GM21515 (cell line): ENCODE results near the gene MAP2K7.
"Not testable (repeated sequence)": the region's sequence is repeated elsewhere in the genome, so short reads cannot be mapped to it uniquely, and the experiment has no call there.

Experiments used
- ATAC-seq: cut with Tn5 transposase; IDR thresholded peaks from one replicate; pipeline ENCODE4 v1.9.1; 2021; ENCODE audit not compliant: unreplicated experiment

MAP2K7 gene

DNA sequence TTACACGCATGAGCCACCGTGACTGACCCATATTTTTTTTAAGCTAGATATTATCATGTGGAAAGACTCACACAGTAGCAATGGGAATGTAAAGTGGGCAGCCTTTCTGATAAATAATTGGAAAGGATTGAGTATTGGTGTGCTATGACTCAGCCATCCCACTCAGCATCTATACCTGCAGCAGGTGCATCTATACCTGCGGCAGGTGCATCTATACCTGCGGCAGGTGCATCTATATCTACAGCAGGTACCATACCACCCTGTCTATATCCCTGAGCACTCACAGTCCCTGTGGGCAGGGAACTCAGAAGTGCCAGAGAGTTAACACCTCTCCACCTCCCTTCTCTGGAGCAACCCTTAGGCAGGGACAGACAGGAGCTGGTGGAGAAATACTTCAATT, 20.6 kb upstream of the MAP2K7 start:
- no peak for ATAC-seq

DNA sequence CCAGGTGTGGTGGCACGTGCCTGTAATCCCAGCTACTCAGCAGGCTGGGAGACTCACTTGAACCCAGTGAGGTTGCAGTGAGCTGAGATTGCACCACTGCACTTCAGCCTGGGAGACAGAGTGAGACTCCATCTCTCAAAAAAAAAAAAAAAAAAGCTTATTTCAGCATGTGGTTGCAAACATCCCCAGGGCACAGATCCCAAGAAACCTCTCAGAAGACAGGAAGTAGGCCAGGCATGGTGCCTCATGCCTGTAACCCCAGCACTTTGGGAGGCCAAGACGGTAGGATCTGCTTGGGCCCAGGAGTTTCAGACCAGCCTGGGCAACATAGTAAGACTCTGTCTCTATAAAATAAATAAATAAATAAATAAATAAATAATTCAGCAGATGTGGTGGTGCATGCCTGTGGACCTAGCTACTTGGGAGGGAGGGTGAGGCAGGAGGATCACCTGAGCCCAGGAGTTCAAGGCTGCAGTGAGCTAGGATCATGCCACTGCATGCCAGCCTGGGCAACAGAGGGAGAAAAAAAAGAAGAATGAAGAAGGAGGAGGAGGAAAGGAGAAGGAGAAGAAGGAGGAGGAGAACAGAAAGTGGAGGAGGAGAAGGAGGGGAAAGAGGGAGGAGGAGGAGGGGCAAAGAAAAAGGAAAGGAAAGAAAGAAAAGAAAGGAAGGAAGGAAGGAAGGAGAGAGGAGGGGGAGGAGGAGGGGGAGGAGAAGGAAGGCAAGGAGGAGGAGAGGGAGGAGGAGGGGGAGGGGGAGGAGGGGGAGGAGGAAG, 19.7 kb upstream of the MAP2K7 start:
- ATAC-seq: no peak

DNA sequence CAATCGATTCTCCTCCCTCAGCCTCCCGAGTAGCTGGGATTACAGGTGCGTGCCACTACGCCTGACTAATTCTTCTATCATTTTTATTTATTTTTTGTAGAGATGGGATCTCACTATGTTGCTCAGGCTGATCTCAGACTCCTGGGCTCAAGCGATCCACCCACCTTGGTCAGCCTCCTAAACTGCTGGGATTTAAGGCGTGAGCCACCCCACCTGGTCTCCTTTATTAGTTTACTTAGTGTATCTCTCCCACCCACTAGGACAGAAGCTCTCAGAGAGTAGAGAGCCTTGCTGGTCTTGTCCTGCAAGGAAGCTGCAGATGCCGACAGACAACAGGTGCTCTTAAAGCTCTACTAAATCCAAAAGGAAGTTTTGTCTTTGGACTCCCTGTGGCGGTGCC, 17.9 kb upstream of the MAP2K7 start:
- ATAC-seq: no peak

DNA sequence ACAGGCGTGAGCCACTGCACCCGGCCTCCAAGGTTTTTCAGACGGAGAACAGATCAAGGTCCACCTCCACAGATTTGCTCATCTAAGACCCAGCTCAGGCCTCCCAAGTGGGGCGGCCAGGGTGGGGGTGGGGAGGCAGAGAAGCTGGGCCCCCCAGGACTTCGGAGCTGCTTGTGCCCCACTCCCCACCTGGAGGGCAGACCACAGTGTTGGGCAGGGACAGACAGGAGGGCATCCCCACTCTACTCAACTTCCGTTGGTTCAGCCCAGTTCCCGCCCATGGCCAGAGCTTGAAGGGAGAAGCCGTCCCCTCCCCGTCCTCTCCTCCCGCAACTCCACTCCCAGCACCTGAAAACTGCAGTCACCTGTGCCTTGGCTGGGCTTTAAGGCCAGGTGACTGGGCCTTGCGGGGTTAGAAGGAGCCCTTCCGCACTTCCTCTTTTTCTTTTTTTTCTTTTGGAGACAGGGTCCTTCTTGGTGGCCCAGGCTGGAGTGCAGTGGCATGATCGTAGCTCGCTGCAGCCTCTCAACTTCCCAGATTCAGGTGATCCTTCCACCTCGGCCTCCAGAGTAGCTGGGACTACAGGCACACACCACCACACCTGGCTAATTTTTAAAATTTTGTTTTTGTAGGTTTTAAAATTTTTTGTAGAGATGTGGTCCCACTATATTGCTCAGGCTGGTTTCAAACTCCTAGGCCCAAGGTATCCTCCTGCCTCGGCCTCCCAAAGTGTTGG, 16.1 kb upstream of the MAP2K7 start:
- no peak for ATAC-seq

DNA sequence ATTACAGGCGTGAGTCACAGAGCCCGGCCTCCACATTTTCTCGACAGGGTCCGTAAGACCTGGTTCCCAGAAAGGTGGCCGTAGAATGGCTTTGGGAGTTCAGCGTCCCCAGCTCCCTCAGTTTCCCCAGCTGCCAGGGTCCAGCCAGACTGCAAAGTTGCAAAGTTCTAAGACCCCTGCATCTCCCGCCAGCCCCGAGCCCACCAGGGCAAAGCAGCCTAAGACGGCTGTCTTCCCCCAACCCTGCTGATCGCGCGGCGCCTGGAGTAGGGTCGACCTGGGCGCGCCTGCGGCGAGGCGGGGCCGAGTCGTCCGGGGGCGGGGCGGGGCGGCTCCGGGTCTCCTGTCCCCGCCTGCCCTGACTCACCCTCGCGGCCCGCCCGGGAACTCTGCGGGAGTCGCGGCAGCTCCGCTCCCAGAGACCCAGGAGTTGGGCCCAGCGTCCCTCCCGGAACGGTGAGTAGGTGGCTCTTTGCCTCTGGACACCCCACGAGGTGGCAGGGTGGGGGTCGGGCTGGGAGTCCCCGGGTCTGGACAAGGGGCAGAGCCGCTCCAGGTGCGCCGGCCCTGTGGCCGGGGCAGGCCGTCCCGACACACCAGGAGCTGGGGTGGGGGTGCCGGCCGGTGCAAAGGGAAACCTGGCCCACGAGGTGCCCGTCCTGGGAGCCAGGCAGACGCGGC, 15.4 kb upstream of the MAP2K7 start, which contains the start of gene LRRC8E:
TSS of gene LRRC8E (plus strand) at position 366 of the 681 bp plus-strand sequence. CDS start 7,094 bp downstream, outside the sequence.
- no peak for ATAC-seq

DNA sequence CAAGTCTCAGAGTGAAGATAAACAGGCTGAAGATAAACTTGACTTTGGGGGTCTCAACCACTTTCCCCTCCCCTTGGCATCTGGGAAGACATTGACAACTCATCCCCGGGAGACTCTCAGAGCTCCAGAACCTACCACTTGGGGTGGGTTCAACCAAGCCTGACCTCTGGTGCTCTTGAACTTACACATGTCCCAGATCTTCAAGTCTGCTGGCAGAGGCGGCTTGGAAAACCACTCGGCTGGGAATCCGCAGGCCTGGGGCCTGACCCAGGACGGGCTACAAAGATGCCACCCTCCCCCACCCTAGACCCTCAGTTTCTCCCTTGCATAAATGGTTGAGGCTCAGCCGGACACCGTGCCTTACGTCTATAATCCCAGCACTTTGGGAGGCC, 14.9 kb upstream of the MAP2K7 start:
- no peak for ATAC-seq

DNA sequence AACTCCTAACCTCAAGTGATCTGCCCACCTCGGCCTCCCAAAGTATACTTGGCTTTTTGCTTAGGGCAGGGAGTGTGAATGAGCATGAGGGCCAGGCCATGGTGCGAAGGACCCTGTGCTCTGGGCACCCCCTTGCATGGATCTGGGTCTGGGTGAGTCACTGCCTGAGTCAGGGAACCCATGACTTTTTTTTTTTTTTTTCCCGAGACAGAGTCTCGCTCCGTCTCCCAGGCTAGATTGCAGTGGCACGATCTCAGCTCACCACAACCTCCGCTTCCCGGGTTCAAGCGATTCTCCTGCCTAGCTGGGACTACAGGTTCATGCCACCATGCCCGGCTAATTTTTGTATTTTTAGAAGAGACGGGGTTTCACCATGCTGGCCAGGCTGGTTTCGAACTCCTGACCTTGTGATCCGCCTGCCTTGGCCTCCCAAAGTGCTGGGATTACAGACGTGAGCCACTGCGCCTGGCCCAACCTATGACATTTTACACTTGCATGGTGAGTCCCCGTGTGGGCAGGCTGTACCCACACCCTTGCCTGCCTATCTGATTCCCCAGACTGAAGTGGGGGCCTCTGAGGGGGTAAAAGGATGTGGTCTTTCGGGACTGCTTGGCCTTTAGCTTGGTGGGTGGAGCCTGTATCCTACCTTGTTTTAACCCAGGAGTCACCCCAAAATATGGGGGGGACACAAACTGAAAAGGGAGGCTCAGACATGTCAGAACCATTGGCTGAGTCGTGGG, 10.1 kb upstream of the MAP2K7 start:
- ATAC-seq: not testable (repeated sequence)

DNA sequence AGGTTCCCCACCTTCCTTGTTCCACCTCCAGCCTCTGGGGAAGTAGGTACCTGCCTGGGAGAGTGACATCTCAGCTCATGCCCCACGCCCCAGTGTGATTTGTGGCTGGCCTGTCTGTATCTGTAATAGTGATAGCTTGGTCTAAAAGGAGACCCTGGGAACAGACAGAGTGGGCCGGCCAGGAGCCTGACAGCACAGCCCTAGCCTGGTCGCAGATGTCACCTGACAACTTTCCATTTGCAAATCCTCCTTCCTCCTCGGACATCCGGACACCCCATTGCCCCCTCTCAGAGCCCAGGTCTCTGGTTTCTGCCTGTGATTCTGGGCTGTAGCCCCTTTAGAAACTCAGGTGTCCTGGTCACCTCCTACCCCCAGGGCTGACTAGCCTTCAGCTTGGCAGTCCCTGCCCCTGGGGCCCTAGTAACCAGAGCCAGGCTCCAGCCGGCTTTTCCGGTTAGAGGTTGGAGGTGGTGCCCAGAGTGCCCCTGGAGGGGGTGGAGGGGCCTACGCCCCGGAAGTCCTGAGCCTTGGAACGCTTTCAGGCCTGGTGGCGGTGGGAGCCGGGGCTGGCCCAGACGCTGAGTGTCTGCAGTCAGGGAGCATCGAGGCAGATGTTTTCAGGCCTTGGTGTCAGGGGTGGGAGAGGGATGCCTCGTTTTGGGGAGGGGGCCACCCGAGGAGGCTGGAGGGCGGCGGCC, 8.9 kb upstream of the MAP2K7 start:
- no peak for ATAC-seq

DNA sequence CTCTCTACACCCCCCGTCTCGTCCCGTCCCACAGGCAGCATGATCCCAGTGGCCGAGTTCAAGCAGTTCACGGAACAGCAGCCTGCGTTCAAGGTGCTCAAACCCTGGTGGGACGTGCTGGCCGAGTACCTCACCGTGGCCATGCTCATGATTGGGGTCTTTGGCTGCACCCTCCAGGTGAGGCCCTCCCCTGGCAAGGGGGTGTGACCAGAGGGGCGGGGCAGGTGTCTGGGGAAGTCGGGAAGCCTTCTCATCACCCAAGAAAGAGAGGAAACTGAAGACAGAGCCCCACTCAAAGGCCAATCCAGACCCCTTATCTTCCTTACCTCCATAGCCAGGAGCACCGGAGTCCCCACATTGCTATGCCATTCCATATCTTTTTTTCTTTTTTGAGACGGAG, 8.1 kb upstream of the MAP2K7 start:
- no peak for ATAC-seq

DNA sequence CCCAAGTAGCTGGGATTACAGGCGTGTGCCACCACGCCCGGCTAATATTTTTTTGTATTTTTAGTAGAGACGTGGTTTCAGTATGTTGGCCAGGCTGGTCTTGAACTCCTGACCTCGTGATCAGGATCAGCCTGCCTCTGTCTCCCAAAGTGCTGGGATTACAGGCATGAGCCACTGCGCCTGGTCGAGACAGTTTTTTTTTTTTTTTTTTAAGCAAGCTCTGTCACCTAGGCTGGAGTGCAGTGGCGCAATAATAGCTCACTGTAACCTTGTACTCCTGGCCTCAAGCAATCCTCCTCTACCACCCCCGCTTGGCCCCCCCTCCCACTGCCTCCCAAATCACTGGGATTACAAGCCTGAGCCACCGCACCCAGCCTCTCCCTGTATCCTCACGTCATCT, 6.4 kb upstream of the MAP2K7 start:
- no peak for ATAC-seq

DNA sequence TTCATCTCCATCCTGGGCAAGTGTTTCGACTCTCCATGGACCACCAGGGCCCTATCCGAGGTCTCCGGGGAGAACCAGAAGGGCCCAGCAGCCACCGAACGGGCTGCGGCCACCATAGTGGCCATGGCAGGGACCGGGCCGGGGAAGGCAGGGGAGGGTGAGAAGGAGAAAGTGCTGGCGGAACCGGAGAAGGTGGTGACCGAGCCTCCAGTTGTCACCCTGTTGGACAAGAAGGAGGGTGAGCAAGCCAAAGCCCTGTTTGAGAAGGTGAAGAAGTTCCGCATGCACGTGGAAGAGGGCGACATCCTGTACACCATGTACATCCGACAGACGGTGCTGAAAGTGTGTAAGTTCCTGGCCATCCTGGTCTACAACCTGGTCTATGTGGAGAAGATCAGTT, 4.7 kb upstream of the MAP2K7 start:
- no peak for ATAC-seq

DNA sequence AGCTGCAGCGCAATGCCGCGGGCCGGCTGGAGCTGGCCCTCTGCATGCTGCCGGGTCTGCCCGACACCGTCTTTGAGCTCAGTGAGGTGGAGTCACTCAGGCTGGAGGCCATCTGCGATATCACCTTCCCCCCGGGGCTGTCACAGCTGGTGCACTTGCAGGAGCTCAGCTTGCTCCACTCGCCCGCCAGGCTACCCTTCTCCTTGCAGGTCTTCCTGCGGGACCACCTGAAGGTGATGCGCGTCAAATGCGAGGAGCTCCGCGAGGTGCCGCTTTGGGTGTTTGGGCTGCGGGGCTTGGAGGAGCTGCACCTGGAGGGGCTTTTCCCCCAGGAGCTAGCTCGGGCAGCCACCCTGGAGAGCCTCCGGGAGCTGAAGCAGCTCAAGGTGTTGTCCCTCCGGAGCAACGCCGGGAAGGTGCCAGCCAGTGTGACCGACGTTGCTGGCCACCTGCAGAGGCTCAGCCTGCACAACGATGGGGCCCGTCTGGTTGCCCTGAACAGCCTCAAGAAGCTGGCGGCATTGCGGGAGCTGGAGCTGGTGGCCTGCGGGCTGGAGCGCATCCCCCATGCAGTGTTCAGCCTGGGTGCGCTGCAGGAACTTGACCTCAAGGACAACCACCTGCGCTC, 3.8 kb upstream of the MAP2K7 start:
- ATAC-seq: no peak

DNA sequence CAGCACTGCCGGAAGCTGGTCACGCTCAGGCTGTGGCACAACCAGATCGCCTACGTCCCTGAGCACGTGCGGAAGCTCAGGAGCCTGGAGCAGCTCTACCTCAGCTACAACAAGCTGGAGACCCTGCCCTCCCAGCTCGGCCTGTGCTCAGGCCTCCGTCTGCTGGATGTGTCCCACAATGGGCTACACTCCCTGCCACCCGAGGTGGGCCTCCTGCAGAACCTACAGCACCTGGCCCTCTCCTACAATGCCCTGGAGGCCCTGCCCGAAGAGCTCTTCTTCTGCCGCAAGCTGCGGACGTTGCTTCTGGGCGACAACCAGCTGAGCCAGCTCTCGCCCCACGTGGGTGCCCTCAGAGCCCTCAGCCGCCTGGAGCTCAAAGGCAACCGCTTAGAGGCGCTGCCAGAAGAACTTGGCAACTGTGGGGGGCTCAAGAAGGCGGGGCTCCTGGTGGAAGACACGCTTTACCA, 3.2 kb upstream of the MAP2K7 start:
- no peak for ATAC-seq

DNA sequence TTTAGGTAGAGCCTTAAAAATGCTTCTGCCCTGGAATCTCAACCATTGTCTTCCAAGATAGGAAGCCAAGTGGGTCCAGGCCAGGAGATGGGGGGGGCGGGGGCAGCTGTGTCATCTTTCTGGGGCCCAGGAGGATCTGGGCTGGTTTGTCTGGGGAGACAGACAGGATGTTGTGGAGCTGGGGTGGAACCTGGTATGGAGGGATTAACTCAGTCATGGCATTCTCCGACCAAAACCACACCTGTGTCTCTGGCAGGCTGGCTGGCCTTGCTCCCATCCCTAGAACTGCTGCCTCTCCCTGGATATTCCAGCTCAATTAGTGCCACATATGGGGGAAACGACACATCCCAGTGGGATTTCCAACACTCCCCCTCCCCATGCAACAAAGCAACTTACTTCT, 2.7 kb upstream of the MAP2K7 start:
- no peak for ATAC-seq

DNA sequence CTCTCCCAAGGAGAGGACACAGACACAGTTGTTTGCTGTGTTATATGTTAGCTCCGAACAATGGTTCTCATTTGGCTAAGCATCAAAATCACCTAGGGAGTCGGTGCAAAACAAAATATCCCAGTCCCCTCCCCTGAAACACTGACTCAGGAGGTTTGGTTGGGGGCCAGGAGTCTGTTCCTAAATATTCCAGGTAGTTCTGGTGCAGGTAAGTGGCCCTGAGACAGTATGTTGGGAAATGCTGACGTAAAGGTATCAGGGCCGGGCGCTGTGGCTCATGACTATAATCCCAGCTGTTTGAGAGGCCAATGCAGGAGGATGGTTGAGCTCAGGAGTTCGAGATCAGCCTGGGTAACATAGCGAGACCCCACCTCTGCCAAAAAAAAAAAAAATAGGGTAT, 2.3 kb upstream of the MAP2K7 start:
- no peak for ATAC-seq

DNA sequence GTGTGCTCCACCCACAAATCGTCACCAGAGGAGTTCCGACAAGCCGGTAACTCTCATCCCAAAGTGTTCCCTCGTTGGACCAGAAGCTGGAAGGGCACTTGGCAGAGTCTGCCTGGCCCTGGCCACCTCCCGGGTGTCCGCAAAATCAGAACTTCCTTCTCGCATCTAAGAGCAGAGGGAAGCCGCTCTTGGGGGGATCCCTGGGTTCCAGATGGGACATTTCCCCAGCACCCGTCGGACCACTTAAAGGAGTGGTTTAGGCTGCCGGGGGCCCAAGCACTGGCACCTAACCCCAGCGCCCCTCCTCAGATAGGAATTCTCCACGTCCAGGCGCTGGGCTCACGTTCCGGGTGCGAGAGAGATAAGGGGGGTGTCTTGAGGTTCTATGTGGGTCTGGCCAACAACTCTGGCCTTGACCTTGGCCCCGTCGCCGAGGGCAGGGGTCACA, 857 bp upstream of the MAP2K7 start:
- peak; percentile 0 for ATAC-seq

DNA sequence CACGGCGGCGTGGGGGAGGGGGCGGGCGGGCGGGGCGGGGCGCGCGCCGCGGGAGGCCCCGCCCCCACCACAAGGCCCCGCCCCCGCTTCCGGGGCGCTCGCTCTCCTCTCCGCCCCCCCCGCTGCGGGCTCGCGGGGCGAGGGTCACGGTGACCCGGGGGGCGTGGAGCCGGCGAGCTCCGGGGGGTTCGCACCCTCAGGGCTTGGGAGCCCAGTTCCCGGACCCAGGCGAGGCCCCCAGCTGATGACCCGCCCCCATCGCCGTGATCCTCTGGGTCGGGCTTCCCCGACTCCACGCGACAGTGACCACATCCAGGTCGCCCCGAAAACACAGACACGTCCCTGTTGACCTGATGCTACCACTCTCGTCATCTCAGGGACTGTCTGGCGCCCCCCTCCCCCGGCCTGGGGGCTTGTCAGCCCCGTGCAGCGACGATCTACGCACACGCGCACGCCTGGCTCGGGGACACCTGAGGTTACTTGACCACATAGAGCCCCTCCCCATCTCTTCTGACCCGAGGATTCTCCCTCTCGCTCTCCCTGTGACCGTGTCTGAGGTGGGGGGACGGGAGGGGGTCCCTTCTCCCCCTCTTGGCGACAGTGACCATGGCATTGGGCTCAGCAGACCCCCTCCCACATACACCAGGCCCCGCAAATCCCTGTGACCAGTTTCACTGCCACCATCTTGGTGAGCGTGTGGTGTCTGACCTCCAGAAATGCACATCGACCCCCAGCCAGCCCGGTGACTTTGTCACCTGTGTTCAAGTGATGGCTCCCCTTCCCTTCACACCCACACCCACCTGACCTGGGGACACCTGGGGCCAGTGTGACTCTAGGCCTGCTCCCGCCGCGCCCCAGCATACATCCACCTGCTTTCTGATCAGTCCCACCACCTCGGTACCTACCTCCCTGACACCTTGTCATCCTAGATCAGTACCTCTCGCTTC, 670 bp downstream of the MAP2K7 start:
- peak; percentile 33 for ATAC-seq

DNA sequence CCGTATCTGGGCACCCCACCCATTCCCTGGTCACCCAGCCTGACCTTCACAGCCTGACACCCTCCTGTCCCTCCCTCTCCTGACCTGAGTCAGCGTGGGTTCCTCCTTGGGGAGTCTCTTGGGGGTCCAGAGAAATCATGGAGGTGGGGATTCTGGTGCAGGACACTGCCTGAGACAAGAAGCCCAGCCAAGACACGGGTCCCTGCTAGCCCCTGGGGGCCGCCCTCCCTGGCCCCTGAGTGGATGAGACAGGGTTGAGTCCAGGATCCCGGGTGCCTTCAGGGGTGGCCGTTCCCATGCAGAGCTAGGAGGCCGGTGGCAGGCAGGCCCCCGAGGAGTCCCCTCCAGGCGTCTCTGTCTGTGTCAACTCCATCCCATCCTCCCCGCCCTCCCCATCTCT, 1.6 kb downstream of the MAP2K7 start:
- ATAC-seq: no peak

DNA sequence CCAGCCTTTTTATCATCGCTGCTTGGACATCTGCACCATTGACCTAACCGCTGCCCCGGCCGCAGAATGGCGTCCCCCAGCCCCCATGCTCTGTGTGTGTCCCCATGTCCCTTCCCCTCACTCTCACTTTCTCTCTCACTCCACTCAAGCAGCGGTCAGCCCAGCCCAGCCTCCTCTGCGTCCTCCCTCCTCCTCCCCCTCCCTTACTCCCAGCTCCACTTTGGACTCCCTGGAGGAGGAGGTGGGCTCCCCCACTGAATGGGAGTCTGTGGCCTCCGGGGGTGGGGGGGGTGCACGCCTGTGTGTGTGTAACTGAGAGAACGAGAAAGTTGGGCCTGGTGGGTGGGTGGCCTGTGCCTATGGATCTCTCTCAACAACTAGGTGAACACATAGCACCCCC, 2.2 kb downstream of the MAP2K7 start:
- ATAC-seq: no peak
